ENCODE results near the gene ABCA2. TPM values are rescaled to one million over a fixed set of nuclear protein-coding genes. Genes with fewer than 3 reads are reported as not detected.

ABCA2 gene
- total RNA-seq, 1 donor from 2014 or later: 13.6 TPM

- DNase-seq: no peak
Observed at GRCh38 chr9:136978865-136979544, 49.0 kb downstream of the ABCA2 start.

DNA sequence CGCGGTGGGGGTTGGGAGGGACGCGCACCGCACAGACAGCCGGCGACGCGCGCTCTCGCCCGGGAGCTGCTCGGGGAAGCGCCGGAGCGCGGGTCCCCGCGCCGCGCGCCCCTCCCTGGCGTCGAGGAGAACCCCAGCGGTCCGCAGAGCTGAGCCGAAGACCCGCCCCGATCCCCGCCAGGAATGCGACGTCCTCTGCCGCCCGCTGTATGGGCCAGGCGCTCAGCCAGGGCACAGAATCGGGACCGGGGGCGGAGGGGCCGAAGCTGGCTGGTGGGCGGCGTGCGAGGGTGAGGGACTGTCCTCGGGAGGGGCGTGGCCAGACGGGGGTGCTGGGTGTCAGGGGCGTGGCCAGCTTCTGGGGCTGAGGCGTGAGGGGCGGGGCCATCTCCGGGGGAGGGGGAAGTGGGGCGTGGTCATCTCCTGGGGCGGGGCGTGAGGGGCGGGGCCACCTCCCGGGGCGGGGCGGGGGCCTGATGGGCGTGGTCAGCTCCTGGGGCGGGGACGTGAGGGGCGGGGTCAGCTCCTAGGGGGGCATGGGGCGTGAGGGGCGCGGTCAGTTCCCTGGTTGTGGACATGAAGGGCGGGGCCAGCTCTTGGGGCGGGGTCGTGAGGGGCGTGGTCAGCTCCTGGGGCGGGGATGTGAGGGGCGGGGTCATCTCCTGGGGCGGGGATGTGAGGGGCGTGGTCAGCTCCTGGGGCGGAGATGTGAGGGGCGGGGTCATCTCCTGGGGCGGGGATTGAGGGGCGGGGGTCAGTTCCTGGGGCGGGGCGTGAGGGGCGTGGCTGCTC, 49.8 kb downstream of the ABCA2 start:
- peak; percentile 50 for DNase-seq

DNA sequence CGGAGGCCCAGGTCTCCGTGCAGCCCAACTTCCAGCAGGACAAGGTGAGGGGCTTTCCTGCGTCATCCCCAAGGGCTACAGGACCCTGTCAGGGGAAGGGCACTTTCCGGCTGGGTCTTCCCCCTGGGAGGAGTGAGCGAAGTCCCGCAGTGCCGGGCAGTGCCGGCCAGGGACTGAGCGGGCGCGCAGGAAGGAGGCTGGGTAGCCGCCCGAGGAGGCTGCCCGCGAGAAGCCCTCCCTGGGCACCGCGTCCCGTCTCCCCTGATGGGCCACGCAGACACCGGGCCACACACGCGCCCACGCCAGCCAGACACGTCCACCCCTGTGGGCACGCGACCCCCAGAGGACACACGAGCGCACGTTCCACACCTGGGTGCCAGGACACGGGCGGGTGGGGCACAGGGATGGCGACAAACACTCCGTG, 50.4 kb downstream of the ABCA2 start:
- no peak for DNase-seq

- no peak for DNase-seq
Observed at GRCh38 chr9:136977223-136977622, 50.8 kb downstream of the ABCA2 start, which contains the start of gene PTGDS. Gene PTGDS (plus strand): TSS chr9:136977504. CDS start chr9:136977579, 75 bp downstream.

GRCh38 chr9:136975644-136976043, 52.4 kb downstream of the ABCA2 start:
- DNase-seq: no peak

GRCh38 chr9:136974817-136975535, 53.1 kb downstream of the ABCA2 start:
- no peak for DNase-seq

DNA sequence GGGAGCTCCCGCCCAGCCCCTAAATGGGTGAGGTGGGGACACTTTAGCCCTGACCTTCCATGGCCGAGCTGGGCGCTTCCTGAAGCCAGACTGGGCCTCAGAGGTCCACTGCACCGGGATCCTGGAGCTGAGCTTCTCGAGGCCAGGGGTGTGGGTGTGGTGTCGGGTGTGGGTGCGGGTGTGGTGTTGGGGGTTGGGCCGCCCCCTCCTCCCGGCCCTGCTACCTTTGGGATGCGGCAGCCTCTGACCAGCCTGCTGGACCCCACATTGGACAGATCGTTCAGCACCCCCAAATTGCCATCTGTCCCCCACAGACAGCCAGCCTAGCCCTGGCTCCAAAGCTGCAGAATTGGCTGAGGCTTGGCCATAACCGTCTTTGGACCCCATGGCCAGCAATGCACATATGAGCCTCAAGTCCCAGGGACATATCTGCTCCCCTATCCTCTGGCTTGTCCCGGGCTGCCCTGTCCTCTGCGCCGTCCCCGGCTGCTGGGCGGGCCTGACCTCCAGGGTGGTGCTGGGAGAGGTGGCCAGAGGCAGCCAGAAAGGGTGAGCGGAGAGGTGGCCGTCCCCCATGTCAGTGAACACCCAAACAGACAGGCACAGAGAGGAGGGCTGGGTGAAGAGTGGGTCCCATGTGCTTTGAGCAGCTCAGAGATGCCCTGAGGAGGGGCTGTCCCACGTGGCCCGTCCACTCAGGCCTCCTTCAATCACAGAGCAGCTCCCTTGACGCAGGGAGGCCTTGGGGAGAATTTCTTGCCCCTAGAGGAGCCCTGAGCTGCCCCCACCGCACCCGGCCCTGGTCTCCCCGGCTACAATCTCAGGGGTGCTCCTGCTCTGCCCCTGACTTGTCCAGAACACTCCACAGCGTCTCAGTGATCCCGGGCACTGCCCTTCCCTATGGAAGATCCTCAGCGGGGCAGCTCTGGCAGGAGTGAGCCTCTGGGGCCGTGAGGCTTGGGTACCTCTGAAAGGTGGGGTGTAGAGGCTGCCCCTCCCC, 54.1 kb downstream of the ABCA2 start:
- DNase-seq: no peak

GRCh38 chr9:136972743-136973142, 55.3 kb downstream of the ABCA2 start:
- no peak for DNase-seq

DNA sequence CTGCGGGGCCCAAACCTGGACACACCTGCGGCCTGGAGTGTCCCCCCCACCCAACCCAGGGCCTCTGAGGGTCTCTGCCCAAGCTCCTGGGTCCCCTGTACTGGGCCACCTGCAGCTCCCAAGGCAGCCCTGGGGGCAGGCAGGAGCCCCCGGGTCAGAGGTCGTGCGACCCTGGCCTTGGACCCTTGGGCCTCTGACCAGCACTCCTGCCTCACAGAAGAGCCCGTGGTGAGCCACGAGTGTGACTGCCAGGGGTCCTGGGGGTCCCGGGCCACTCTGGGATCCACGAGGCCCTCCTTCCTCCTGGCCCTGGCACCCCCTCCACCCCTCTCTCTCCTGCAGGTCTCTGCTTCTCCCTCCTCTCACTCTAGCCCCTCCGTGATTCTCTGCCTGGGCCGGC, 55.7 kb downstream of the ABCA2 start:
- DNase-seq: no peak

GRCh38 chr9:136971746-136972145, 56.3 kb downstream of the ABCA2 start:
- no peak for DNase-seq

DNA sequence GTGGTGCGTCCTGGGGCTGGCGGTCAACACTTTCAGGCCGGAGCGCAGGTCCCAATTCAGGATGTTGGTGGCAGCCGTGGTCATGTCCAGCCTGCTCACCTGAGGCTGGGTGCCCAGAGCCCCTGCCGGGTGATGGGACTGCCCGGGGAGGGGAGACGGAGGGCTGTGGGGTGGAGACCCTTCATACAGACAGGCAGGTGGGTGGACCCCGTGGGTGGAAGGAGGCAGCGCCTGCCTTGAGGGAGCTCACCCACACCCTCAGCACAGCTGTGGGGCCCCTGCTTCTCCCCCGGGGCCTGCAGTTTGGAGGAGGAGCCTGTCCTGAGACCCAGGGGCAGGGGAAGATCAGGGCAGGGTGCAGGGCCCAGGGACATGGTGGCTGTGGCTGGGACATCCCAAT, 57.7 kb downstream of the ABCA2 start:
- DNase-seq: no peak

- no peak for DNase-seq
Observed at GRCh38 chr9:136969774-136970173, 58.3 kb downstream of the ABCA2 start.

DNA sequence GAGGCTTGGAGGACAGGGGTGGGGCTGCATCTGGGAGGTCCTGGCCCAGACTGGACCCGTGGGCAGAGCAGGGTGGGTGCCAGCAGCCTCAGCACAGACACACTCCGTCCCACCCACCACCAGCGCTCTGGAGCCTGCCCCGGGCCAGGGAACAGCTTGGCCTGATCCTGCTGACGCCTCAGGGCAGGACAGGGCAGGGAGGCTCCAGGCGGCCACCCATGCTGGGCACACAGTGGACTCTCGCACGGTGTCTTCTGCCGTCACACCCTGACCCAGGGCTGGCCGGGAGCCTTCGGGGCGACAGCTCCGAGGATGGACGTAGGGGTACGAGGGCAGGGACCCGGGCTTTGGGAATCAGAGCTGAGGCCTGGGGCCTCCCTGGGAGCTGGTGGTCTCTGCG, 58.9 kb downstream of the ABCA2 start:
- DNase-seq: no peak

DNA sequence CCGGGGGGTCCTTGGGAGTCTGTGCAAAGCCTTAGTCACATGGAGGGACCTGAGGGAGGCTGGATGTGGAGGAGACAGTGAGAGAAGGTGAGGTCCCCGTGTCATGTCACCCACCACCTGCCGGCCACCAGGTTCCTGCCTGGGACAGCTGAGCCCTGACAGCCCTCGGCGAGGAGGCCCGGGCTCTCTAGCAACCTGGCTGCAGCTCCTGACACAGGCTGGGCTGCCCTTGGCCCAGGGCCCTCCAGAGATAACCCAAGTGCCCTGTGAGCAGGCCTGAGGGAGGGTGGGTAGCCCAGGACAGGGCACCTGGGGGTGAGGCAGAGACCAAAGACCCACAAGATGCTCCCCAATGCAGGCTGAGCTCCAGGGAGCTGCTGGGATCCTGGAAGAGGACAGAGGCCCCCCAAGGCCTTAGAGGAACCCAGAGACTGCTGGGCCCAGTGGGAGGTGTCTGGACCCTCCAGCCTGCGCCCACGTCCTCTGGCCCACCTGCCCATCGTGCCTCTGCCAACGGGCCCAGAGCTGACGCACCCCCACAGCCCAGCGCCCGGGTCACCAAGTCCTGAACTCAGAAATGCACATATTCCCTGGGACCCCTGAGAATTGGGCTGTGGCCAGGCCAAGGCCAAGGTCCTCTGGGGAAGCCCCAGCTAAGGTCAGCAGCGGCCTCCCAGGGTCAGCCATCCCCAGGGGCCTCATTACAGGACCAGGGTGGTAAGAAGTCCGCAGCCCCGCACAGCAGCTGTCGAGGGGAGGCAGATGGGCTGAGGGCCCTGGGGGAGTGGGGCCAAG, 59.5 kb downstream of the ABCA2 start:
- DNase-seq: no peak

GRCh38 chr9:136965771-136966484, 62.1 kb downstream of the ABCA2 start:
- no peak for DNase-seq

DNA sequence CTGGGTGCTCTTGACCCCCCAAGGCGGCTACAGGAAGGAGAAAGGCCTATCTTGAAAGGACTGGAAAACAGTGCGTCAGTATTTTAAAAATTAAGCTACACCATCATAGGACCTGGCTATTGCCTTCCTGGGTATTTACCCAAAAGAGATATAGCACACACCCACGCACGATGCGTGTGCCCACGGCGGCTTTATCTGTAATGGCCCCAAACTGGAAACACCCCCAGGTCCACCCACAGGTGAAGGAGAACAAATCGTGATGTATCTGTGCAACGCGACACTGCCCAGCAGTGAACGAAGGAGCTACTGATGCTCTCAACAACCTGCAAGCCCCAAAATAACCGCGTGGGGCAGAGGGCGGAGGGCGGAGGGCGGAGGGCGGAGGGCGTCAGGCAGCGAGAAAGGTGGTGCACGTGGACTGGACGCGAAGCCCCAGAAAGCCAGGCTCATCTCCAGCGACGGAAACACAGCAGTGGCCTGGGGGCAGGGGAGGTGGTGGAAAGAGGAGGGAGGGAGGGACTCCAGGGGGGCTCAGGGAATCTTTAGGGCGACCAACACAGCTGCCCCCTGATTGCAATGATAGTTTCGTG, 63.1 kb downstream of the ABCA2 start:
- DNase-seq: no peak

DNA sequence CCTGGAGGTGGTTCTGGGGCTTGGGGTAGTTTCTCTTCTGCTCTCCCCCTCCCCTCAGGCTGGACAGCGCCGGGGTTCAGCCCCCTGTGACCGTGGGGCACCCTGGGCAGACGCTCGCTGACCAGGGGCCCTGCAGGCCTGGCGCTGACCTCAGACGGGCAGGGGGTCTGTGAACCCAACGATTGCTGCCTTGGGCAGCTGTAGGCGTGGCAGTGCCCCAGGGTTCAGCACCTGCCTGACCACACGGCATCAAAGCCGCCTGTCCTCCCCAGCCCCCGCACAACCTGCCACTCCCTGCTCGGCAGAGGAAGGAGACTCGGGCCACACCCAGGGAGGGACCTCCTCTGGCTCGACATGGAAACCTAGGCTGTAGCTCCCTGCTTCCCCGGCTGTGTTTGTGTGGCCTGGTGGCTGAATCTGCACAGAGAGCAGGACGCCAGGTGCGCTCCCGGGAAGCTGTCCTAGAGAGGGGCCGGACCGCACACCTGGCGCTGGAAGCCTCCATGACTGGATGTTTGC, 63.8 kb downstream of the ABCA2 start:
- no peak for DNase-seq

DNA sequence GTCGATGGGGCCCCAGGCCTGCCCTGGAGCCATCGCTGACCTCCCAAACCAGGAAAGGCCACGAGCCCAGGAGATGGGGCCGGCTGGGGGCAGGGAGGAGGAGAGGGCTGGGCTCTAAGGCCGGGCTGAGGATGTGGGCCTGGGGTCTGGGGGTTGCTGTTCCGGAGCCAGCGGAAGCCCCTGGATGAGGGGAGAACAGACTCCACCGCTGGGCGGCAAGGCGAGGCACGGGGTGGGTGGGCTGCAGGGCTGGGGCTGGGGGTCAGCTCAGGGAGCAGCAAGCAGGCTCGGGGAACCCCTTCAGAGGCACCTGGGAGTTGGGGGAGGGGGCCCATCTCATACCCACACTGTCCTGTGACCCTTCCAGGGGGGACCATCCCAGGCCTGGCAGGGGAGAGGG, 64.3 kb downstream of the ABCA2 start:
- DNase-seq: no peak

DNA sequence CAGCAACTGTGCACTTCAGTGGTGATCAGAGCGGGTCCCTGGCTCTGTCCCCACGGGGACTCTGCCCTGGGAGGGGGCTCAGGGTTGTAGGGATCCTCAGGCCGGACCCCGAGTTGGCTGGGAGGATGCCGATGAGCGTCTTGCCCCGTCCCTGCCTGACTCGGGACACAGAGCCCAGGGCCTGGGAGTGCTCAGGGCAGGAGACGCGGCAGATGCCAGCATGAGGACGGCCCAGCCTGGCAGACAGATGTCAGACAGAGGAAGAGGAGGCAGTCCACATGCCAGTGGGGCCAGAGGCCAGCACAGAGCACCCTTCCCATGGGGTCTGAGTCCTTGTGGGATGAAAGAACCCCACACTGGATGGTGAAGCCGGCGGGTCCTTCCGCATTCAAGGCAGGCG, 64.7 kb downstream of the ABCA2 start:
- no peak for DNase-seq
